ENCODE measurements around the gene PPP1R1A.

The PPP1R1A gene

DNA sequence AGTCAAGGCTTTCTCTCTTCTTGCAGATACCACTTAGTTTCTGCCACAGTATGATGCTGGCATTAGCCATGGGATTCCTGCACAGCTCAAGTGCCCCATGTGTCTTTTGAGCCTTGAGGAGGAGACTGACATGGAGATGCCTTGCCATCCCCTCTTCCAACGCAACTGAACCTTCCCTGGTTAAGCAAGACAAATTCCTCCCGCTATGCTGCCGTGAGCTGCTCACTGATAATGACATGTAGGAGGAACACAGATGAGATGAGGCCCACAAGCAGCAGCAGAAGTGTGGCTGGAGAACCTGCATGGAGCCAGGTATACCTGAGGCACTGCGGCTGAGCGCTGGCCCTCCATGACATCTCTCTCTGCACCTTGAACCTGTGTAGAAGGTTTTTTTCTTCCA lies 15.4 kb upstream of the PPP1R1A start:
- in situ Hi-C loops (cut with MboI; ENCODE audit: low sequenced_read_pairs) = no loop called here

DNA sequence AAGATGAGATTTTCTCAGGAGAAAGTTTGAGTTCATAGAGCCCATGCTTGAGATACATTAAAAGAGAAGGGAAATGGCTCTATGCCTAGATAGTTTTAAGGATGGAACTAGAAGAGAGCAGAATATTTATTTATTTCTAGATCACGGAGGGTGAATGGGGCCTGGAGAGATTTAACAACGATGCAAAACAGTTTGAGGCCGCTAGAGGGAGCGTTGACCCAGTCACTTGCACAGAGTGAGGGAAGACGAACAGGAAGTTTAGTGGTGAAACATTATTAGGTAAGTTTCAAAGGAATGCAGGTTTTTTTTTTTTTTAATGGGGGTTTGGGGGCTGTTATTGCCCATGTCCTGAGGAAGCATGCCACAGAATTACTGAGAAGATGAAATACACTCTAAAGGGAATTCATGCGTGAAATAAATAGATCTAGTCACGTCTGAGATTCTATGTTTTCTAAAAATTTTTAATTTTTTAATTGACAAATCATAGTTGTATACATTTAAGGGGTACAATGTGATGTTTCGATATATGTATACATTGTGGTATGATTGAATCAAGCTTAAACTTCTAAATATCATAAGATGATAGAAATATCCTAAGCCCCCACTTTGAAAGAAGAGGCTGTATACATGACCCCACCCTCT lies 14.8 kb upstream of the PPP1R1A start:
- in situ Hi-C loops (cut with MboI; ENCODE audit: low sequenced_read_pairs) = no loop called here

DNA sequence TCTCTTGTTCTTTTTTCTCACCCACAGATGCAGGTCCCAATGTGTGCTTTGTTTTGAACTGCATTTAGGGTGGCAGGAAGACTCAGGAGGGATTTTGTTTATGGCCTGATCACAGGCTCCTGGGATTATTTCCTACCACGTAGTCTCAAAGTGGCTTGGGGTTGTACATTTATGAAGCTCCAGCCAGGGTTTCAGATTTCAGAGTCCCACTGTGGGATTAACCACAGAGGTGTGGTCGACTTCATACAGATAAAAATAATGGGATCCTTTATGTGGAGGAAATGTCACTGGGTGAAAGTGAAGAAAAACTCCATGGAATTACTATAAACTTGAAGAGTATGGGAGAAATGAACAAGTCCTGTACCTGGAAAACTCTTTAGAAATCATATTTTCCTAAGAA lies 14.2 kb upstream of the PPP1R1A start:
- in situ Hi-C loops (cut with MboI; ENCODE audit: low sequenced_read_pairs) = no loop called here

DNA sequence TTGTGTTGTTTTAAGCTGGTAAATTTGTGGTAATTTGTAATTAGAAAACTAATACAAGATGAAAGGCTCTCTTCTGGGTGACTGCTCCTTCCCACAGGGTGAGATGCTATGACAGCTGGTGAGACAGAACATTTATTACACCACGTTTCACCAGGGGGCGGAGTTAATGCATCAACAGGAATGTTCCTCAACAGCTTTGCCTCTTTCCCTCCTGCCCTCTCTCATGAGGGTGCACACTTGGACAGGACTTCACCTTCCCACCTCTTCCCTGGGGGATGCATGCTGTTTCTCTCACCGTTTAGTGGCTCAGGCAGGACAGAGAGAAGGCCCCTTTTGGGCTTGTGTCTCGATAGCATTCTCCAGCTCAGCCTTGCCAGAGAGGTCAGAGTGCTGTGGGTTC lies 13.4 kb upstream of the PPP1R1A start:
- in situ Hi-C loops (cut with MboI; ENCODE audit: low sequenced_read_pairs) = no loop called here

DNA sequence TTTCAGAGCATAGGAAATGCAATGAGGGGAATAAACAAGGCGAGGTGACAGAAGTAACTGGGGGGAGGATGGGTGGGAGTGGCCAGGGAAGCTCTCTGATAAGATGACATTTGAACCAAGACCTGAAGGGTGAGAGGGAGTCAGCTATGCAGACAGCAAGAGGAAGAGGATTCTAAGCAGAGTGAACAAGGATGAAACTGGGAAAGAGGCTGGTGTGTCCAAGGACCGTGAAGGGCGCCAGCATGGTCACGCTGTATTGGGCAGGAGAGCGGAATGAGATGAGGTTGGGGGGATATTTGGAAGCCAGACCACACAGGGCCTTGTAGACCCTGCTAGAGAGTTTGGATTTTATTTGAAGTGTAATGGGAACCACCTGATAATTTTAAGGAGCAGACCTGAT lies 10.5 kb upstream of the PPP1R1A start:
- in situ Hi-C loops (cut with MboI; ENCODE audit: low sequenced_read_pairs) = no loop called here

DNA sequence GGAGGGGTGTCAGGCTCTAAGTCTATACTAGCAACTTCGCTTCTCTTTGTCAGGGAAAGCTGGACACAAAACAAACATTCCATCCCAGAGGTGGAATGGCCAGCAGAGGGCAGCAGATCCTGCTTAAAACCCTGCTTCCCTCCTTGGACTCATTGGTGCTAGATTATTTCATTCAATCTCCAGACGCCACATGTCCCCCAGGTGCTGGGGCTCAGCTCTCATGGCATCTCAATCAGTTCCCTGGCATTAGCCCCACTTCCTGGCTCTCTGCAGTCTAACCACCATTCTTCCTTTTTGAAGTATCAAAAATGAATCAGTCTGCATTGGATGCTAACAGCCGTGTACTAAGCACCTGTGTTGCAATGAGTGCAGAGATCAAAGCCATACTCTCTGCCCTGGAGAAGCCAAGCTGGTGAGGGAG lies 8.1 kb upstream of the PPP1R1A start:
- in situ Hi-C loops (cut with MboI; ENCODE audit: low sequenced_read_pairs) = no loop called here

DNA sequence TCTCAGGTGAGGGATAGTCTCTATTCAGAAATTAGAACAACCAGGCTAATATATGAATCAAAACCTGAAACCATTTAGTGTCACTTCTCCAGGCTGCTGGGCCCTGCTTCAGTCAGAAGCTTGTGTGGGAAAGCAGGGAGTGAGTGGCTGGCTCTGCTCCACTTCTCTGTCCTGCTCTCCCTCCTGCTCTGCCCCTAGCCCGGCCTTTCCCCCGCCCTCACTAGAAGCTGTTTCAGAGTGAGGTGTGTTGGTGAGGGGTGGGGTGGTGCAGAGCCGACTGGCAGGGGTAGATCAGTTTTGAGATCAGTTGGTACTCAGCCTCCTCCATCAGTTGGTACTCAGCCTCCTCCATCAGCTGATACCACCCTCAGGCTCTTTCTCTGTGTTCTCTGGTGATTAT lies 7.0 kb upstream of the PPP1R1A start:
- in situ Hi-C loops (cut with MboI; ENCODE audit: low sequenced_read_pairs) = no loop called here

DNA sequence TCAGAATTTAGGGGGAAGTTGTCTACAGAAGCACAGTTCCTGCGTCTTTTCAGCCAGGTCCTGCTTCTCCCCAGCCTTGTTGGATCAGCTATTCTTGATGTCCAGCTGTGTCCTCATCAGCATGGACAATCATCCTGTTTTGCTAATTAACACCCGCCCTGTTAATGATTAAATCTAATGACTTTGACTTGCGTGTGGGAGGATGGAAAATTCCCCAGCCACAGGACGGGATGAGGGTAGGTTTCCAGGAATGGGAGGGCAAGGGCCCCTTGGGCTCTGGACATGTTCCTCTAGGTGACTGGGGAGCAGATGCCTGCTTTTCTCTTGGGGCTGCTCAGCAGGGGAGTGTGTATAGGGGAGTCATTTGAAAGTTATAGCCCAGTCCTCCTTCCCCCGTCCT lies 5.3 kb upstream of the PPP1R1A start:
- in situ Hi-C loops (cut with MboI; ENCODE audit: low sequenced_read_pairs) = no loop called here

DNA sequence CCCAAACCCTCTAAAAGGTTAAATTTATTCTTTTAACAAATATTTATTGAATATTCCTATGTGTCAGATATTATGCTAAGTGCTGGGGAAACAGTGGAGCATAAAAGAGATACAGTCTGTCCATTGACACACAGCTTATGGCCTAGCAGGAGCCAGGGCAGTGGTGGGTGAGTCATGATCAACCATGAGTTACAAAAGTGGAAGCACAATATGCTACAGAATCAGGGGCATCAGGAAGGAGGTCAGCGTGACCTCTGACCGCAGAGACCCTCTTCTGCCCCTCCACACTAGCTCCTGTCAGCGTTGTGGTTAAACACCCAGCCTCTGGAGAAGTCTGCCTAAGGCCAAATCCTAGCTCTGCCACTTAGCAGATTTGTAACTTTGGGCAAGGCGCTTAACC lies 4.7 kb upstream of the PPP1R1A start:
- in situ Hi-C loops (cut with MboI; ENCODE audit: low sequenced_read_pairs) = no loop called here

DNA sequence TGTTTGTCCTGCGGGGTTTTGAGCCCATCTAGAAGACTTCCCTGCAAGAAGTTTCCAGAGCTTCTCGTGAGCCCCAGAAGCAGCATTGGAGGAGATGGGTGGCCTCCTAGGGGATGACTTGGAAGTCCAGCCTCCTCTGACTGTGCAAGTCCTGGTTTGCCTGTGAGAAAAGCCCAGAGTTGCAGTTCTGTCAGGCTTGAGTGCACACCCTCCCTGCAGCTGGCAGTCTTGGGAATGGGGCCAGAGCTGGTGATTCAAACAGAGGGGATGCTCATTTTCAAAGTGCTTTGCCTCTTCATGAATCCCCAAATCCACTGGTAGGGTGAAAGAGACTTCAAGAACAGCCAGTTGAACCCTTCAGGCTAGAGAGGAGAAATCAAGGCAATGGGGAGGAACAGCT lies 3.9 kb upstream of the PPP1R1A start:
- in situ Hi-C loops (cut with MboI; ENCODE audit: low sequenced_read_pairs) = no loop called here

DNA sequence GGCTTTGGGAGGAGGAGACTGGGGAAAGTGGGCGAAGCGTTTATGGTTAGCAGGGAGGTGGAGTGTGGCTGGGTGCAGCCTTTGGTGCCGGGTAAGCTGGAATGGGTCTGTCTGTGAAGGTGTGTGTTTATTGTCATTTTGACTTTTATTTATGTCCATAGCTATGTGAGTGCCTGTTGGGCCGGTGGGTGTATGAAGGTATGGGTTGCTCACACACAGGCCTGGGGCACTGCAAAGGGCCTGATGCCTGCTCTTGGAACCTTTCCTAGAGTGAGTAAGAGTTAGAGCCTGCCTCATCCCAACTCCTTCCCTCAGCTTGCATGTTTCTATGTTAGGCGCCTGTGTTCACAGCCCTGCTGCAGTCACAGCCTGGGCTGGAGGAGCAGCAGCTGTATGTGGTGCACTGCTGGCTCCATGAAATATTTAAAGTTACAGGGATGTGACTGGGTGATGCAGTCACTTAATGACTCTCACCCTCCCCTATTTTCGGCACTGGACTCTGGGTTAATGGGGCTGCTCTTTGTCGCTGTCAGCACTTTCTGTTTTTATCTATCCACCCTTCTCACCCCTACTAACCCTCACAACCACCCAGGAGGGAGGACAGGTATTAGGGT lies 2.6 kb upstream of the PPP1R1A start:
- in situ Hi-C loops (cut with MboI; ENCODE audit: low sequenced_read_pairs) = no loop called here

DNA sequence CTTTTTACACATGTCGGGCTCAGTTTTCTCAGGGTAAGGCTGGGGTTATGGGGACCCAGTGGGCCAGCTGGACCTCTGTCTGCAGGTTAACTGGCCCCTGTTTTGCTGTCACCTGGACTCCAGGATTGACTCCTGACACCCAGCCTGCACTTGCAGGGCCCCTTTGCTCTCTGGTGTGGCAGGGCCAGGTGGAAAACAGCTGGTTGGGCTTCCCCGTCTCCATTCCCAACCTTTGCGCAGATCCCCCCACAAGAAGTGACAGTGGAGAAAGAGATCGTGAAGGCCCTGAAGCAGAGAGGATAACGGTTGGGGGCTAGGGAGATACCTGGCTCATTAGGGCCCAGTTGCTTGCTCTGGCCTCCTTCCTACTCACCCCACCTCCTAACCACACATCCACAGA lies 1.5 kb upstream of the PPP1R1A start:
- in situ Hi-C loops (cut with MboI; ENCODE audit: low sequenced_read_pairs) = no loop called here

DNA sequence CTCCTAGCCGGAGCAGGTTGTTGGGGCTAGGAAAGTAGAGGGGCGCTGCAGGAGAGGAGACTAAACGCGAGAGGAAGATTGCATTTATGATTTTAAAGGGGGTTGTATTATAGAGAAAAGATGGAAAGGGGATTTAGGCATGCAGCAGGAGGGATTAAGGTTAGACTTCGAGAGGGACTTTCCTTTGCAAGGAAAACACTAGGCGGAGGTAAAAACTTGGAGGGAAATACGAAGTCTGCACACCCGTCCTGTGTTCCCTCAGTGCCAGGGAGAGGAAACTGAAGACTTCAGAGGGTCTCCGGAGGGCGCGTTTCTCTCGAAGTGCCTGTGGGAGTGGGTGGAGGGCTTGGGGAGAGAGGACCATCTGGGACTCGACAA lies 420 bp upstream of the PPP1R1A start:
- in situ Hi-C loops (cut with MboI; ENCODE audit: low sequenced_read_pairs) = no loop called here

DNA sequence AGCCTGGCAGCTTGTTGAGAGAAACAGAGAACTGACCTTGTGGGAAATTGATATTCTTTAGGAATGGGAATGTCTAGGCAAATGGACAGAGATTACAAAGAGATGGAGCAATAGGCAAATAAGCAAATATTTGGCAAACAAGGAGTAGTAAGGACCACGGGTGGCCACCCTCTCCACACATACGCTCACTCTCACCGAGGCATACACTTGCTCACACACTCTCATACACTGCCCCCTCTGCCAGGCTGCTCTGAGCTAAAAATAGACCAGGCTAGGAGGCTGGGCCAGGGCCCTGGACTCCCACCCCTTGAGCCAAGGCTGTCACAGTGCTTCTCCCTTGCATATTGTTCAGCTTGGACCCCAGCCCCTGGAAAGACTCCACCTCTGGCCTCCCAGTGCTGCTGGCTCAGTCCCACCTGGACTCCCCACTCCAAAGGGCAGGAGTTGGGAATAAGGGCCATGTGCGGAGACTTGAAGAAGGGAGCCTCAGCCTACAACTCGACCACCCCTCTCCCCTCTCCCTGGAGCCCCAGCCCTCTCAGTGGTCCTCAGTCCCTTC lies 1.1 kb downstream of the PPP1R1A start:
- in situ Hi-C loops (cut with MboI; ENCODE audit: low sequenced_read_pairs) = no loop called here

DNA sequence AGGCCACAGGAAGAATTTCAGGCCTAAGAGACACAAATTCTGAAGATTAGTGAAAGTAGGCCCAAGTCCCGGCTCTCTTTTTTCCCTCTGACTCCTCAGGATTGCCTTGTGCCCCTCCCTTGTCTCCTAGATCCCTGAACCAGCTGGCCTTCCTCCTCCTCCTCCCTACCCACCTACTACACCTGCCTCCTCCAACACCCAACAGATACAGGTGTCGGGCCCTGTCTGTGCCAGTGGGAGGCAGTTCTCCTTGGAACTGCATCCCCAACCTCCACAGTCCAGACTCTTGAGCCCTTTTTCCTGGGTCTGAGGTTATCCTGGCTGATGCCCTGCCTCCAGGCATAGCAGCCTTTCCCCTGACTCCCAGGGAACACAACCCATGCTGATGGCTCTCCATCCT lies 1.8 kb downstream of the PPP1R1A start:
- in situ Hi-C loops (cut with MboI; ENCODE audit: low sequenced_read_pairs) = no loop called here

DNA sequence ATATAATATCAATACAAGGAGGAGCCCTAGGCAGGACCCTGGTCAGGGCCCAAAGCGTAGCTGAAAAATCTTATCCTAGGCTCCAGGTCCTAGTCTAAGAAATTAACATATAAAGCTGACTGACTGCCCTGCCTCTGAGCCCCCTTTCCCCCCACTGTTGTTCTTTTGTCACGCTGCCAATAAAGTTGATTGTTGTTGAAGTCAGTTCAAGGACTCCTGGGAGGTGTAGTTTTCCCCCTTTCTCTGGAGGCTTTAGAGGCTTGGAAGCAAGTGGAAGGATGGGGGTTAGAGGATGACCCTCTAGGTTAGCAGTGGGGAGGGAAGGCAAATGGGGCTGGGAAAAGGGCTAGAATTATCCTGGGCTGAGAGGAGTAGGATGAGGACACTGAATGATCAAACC lies 3.2 kb downstream of the PPP1R1A start:
- in situ Hi-C loops (cut with MboI; ENCODE audit: low sequenced_read_pairs) = no loop called here

DNA sequence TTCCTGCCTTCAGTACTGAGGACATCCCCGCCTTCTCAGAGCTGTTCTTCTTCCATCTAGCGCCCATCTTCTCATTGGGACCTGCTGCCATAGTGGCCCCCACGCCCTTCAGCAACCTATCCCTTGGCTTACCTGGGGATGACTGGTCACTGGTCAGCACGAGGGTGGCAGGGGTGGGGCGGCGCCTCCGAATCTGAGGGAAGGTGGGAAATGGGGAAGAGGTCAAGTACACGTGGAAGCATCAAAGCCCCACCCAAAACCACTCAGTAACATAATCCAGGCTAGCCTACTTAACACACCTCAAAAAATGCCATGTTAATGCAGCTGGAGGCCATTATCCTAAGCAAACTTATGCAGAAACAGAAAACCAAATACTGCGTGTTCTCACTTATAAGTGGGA lies 4.3 kb downstream of the PPP1R1A start:
- in situ Hi-C loops (cut with MboI; ENCODE audit: low sequenced_read_pairs) = no loop called here

DNA sequence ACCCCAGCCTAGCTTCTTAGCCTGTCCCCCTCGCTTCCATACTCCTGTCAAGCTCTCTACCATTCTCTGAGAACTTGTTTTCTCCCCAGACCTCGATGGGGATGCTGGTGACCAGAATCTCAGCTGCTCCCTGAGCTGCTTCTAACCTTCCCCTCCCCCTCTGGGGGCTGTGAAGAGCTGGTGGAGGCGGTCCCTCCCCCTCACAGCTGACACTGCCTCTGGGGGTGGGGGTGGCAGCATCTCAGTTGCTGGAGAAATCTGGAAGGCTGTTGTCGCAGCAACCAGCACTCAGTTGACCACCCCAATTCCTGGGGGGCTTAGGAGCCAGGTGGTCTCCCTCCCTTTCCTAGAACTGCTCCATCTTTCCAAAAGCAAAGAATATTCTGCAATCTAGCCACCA lies 4.7 kb downstream of the PPP1R1A start:
- in situ Hi-C loops (cut with MboI; ENCODE audit: low sequenced_read_pairs) = no loop called here

DNA sequence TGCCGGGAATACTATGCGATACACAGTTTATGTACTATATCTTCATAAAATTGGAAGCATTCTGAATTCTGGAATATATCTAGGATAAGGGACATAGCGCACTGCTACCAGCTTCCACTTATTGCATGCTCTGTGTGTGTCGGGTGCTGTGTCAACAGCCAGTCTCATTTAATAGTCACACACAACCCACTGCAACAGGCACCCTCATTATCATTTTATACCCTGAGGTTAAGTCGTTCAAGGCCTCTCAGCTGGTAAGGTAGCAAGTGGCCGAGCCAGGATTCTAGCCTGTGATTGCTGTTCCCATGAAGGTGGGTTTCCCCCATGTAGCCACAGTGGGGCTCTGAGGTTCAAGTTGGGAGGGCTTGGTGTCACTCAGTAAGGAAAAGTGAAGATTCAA lies 7.0 kb downstream of the PPP1R1A start:
- in situ Hi-C loops (cut with MboI; ENCODE audit: low sequenced_read_pairs) = no loop called here

DNA sequence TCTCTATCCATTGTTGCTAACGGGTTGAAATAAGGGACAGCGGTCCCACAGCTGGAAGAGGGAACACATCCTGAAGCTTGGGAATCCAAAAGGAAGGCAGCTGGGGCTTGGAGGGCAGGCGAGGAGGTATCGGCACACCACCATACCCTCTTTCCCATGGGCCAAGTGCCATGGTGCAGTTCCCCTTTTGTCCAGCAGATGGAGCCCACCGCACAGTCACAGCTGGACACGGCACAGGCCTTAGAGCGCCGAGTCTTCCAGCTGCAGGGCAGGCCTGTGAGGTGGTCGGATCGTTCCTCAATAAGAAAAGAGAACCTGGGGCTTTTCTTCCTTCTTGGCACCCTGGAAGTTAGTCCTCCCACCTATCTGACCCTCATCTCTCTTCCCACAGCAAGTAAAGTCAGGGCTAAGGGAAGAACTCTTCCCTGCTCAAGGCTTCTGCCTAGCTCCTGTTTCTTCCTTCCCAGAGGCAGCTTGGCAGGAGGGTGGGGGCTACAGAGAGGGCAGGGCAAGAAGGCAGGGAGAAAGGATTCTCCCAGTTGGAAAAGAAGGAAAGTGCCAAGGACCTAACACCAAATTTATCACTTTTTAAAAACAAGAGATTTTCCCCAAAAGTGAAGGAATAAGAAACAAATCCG lies 8.6 kb downstream of the PPP1R1A start:
- in situ Hi-C loops (cut with MboI; ENCODE audit: low sequenced_read_pairs) = no loop called here

DNA sequence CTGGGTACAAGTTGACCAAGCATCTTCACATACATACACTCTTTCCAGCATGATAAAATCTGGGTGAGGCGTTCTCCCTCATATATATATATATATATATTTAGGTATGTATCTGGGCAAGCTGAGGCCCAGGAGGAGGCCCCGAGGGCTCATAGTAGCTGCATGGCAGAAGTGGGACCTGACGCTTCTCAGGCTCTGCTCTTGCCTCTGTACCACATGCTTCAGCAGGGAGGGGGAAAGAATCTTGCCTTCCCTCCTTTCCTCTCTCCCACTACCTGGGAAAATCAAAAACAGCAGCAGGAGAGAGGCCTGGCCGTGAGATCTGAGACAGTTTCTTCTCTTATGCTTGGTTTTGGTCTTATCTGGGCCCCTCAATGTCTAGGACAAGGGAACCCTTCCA lies 9.2 kb downstream of the PPP1R1A start:
- in situ Hi-C loops (cut with MboI; ENCODE audit: low sequenced_read_pairs) = no loop called here

DNA sequence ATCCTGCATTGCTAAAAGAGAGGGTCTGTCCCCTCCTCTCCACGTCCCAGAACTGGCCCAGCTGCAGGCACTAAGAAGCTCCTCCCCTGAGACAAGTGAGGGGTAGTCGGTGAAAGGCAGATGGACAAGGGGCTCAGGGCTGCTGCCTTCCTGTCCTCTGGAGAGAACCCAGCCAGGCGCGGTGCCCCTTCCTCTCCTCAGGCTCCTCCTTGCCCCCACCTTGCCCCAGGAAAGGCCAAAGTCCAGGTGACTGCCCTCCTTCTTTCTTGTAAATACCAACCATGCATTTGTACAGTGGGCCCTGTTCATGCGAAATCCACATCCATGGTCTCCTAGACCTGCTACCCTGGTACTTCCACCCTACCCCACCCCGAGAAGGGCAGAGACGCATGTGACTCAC lies 9.7 kb downstream of the PPP1R1A start:
- in situ Hi-C loops (cut with MboI; ENCODE audit: low sequenced_read_pairs) = no loop called here
